Measurements from ENCODE around the gene FKRP.

Gene FKRP

GRCh38 chr19:46728693-46729339 lies 17.0 kb upstream of the FKRP start:
- peak; percentile 39 for DNase-seq
- in situ Hi-C loops (cut with HindIII; ENCODE audit: low pct_ligation_motif_present, low pct_unique_long_range_greater_than_20kb, low sequenced_read_pairs) = no loop called here

- DNase-seq = no peak
- in situ Hi-C loops (cut with HindIII; ENCODE audit: low pct_ligation_motif_present, low pct_unique_long_range_greater_than_20kb, low sequenced_read_pairs) = no loop called here
Measured at GRCh38 chr19:46729696-46730095, 16.2 kb upstream of the FKRP start.

GRCh38 chr19:46730187-46730586 lies 15.7 kb upstream of the FKRP start:
- in situ Hi-C loops (cut with HindIII; ENCODE audit: low pct_ligation_motif_present, low pct_unique_long_range_greater_than_20kb, low sequenced_read_pairs) = no loop called here
- no peak for DNase-seq

GRCh38 chr19:46730595-46730994 lies 15.3 kb upstream of the FKRP start:
- in situ Hi-C loops (cut with HindIII; ENCODE audit: low pct_ligation_motif_present, low pct_unique_long_range_greater_than_20kb, low sequenced_read_pairs) = no loop called here
- no peak for DNase-seq

GRCh38 chr19:46731007-46731501 lies 14.8 kb upstream of the FKRP start:
- DNase-seq = peak; percentile 52
- in situ Hi-C loops (cut with HindIII; ENCODE audit: low pct_ligation_motif_present, low pct_unique_long_range_greater_than_20kb, low sequenced_read_pairs) = no loop called here

- in situ Hi-C loops (cut with HindIII; ENCODE audit: low pct_ligation_motif_present, low pct_unique_long_range_greater_than_20kb, low sequenced_read_pairs) = no loop called here
- no peak for DNase-seq
Measured at GRCh38 chr19:46731584-46731983, 14.3 kb upstream of the FKRP start.

GRCh38 chr19:46732172-46732938 lies 13.5 kb upstream of the FKRP start:
- no peak for DNase-seq
- in situ Hi-C loops (cut with HindIII; ENCODE audit: low pct_ligation_motif_present, low pct_unique_long_range_greater_than_20kb, low sequenced_read_pairs) = no loop called here

- in situ Hi-C loops (cut with HindIII; ENCODE audit: low pct_ligation_motif_present, low pct_unique_long_range_greater_than_20kb, low sequenced_read_pairs) = no loop called here
- DNase-seq = no peak
Measured at GRCh38 chr19:46732966-46733689, 12.7 kb upstream of the FKRP start.

- in situ Hi-C loops (cut with HindIII; ENCODE audit: low pct_ligation_motif_present, low pct_unique_long_range_greater_than_20kb, low sequenced_read_pairs) = no loop called here
- no peak for DNase-seq
Measured at GRCh38 chr19:46733690-46734292, 12.1 kb upstream of the FKRP start.

GRCh38 chr19:46736531-46737297 lies 9.1 kb upstream of the FKRP start:
- DNase-seq = no peak
- in situ Hi-C loops (cut with HindIII; ENCODE audit: low pct_ligation_motif_present, low pct_unique_long_range_greater_than_20kb, low sequenced_read_pairs) = no loop called here

GRCh38 chr19:46737298-46737654 lies 8.6 kb upstream of the FKRP start:
- DNase-seq = no peak
- in situ Hi-C loops (cut with HindIII; ENCODE audit: low pct_ligation_motif_present, low pct_unique_long_range_greater_than_20kb, low sequenced_read_pairs) = no loop called here

GRCh38 chr19:46737761-46738171 lies 8.1 kb upstream of the FKRP start:
- no peak for DNase-seq
- in situ Hi-C loops (cut with HindIII; ENCODE audit: low pct_ligation_motif_present, low pct_unique_long_range_greater_than_20kb, low sequenced_read_pairs) = no loop called here

- in situ Hi-C loops (cut with HindIII; ENCODE audit: low pct_ligation_motif_present, low pct_unique_long_range_greater_than_20kb, low sequenced_read_pairs) = no loop called here
- DNase-seq = no peak
Measured at GRCh38 chr19:46739290-46739771, 6.5 kb upstream of the FKRP start.

- in situ Hi-C loops (cut with HindIII; ENCODE audit: low pct_ligation_motif_present, low pct_unique_long_range_greater_than_20kb, low sequenced_read_pairs) = no loop called here
- DNase-seq = no peak
Measured at GRCh38 chr19:46741447-46741846, 4.4 kb upstream of the FKRP start.

GRCh38 chr19:46742926-46743480 lies 2.9 kb upstream of the FKRP start:
- in situ Hi-C loops (cut with HindIII; ENCODE audit: low pct_ligation_motif_present, low pct_unique_long_range_greater_than_20kb, low sequenced_read_pairs) = no loop called here
- DNase-seq = no peak

- no peak for DNase-seq
- in situ Hi-C loops (cut with HindIII; ENCODE audit: low pct_ligation_motif_present, low pct_unique_long_range_greater_than_20kb, low sequenced_read_pairs) = no loop called here
Measured at GRCh38 chr19:46744005-46744691, 1.7 kb upstream of the FKRP start.

GRCh38 chr19:46745030-46745429 lies 827 bp upstream of the FKRP start:
- in situ Hi-C loops (cut with HindIII; ENCODE audit: low pct_ligation_motif_present, low pct_unique_long_range_greater_than_20kb, low sequenced_read_pairs) = no loop called here
- DNase-seq = no peak

Measured in ACHN (cell line).